Gastrocnemius medialis (tissue), 4 donors: ENCODE data around the gene DISC1. TPM values are rescaled to one million over a fixed set of nuclear protein-coding genes. Genes with fewer than 3 reads are reported as not detected.

ENCODE experiments used
- ATAC-seq, 2 donors: fragments of 150-250 bp; one replicate each; pipeline ENCODE4 v1.9.1; 2016
- DNase-seq, 2 donors: peaks; one replicate each; pipeline ENCODE4 v3.0.0-alpha.2; 2019
- H3K27ac ChIP-seq, 4 donors: fragments of 200-600 bp; sonication (generic); 1 replicate in 1 of 4; 2 replicates in 3 of 4; pipeline ENCODE4 v1.5.1; 2016 to 2018; ENCODE audit warnings: mild to moderate bottlenecking in 2 of 4, moderate library complexity in 1 of 4
- H3K27me3 ChIP-seq, 3 donors: fragments of 200-600 bp; sonication (generic) in 2 of 3; 1 replicate in 1 of 3; 2 replicates in 2 of 3; pipeline versions ENCODE4 v1.5.1 to v1.6.0; 2016 to 2019; ENCODE audit warnings: mild to moderate bottlenecking in 1 of 3, moderate library complexity in 1 of 3
- H3K36me3 ChIP-seq, 2 donors: fragments of 200-600 bp; sonication (generic) in 1 of 2; one replicate each; pipeline ENCODE4 v1.5.1; 2017 to 2018
- H3K4me1 ChIP-seq, 2 donors: fragments of 200-600 bp; sonication (generic) in 1 of 2; one replicate each; pipeline ENCODE4 v1.5.1; 2016 to 2017; ENCODE audit warnings: mild to moderate bottlenecking in 2 of 2
- H3K4me3 ChIP-seq, 4 donors: fragments of 200-600 bp; sonication (generic) in 3 of 4; 1 replicate in 1 of 4; 2 replicates in 3 of 4; pipeline ENCODE4 v1.5.1; 2016 to 2019; ENCODE audit warnings: mild to moderate bottlenecking in 2 of 4
- H3K9me3 ChIP-seq, 3 donors: fragments of 200-600 bp; sonication (generic) in 2 of 3; 1 replicate in 1 of 3; 2 replicates in 2 of 3; pipeline ENCODE4 v1.5.1; 2016 to 2019
- POLR2A ChIP-seq, 2 donors: fragments of 450-650 bp; IDR thresholded peaks; one replicate each; pipeline ENCODE4 v1.6.1; 2017; ENCODE audit warnings: antibody characterized with exemption in 2 of 2, mild to moderate bottlenecking in 2 of 2, moderate library complexity in 2 of 2
- in situ Hi-C, 4 donors: fragments of 200-750 bp; cut with MboI; loops; one replicate each; pipeline versions ENCODE4 v1.15.0 to v1.8.0; 2017; ENCODE audit warnings: low sequenced_read_pairs in 4 of 4
- intact Hi-C: fragments of 100-400 bp; cut with DNase I; formaldehyde crosslinking; loops from one replicate; pipeline ENCODE4 v1.15.1; 2023; ENCODE audit warnings: low total_unique reads
- total RNA-seq, 4 donors: library from RNA; depleted of rRNA; stranded (reverse); fragments of >200 nt; gene quantifications; one replicate each; pipeline versions ENCODE4 v1.1.0 to v1.2.3, GENCODE V29; 2016
- TF ChIP-seq, protein P1 (sequence below), 5 experiments: fragments of 450-650 bp in 3 of 5; fragments of 200-600 bp in 2 of 5; sonication (generic) in 2 of 5; IDR thresholded peaks in 4 of 5; conservative IDR thresholded peaks in 1 of 5; 1 replicate in 4 of 5; 2 replicates in 1 of 5; pipeline ENCODE4 v1.5.1; 2016 to 2019; ENCODE audit warnings: antibody characterized with exemption in 5 of 5, mild to moderate bottlenecking in 3 of 5, moderate library complexity in 3 of 5

DISC1 gene
- total RNA-seq, 4 donors from 2014 or later = 2.3 to 5.8 (median 2.6) TPM

DNA sequence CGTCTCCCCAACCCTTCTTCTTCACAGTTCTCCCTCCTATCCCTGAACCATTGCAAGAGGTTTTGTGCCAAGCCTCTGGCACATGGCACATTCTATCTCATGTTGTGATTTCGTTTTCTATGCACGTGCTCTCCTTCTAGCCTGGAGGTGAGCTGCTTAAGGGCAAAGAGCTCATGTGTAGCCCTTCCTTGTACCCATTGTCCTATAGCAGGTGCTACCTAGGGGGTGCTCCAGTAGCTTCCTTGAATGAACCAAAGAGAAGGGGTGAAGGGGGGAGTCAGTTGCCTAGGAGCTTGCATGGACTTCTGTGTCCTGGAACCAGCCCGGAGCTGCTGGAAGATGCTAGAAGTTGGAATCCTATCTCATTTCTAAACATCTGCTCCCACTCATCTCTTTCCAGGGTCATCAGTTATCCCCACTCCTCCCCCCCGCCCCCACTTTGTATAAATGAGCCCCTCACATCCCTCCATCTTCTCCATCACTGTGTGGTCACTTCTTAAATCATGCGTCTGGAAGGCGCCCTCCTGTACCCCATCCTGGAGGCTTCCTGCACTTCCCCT is 535 bp upstream of the DISC1 start:
- no peaks in the 10 kb centered on the region for H3K36me3 ChIP-seq
- intact Hi-C loops (no loop called here), in situ Hi-C loops (no loop called here)
- ATAC-seq (peak in 1 of 2 donors; percentile 13), DNase-seq (no peak)
- H3K9me3 ChIP-seq = no peaks in the 10 kb centered on the region
- TF ChIP-seq, protein P1, sequence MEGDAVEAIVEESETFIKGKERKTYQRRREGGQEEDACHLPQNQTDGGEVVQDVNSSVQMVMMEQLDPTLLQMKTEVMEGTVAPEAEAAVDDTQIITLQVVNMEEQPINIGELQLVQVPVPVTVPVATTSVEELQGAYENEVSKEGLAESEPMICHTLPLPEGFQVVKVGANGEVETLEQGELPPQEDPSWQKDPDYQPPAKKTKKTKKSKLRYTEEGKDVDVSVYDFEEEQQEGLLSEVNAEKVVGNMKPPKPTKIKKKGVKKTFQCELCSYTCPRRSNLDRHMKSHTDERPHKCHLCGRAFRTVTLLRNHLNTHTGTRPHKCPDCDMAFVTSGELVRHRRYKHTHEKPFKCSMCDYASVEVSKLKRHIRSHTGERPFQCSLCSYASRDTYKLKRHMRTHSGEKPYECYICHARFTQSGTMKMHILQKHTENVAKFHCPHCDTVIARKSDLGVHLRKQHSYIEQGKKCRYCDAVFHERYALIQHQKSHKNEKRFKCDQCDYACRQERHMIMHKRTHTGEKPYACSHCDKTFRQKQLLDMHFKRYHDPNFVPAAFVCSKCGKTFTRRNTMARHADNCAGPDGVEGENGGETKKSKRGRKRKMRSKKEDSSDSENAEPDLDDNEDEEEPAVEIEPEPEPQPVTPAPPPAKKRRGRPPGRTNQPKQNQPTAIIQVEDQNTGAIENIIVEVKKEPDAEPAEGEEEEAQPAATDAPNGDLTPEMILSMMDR (IDR thresholded peaks at IDR 0.05 in 4 of 5, conservative IDR thresholded peaks at IDR 0.05 in 1 of 5) = no peak
- no peak for TF ChIP-seq POLR2A (IDR thresholded peaks at IDR 0.05)
- peak overlapping the region; percentile 65 to 81 (median 72) for H3K4me3 ChIP-seq
- peak overlapping the region; percentile 27 to 80 (median 76) for H3K27ac ChIP-seq
- peaks cover 5 to 24% of the 10 kb centered on the region in 2 donors for H3K4me1 ChIP-seq
- no peaks in the 10 kb centered on the region for H3K27me3 ChIP-seq

DNA sequence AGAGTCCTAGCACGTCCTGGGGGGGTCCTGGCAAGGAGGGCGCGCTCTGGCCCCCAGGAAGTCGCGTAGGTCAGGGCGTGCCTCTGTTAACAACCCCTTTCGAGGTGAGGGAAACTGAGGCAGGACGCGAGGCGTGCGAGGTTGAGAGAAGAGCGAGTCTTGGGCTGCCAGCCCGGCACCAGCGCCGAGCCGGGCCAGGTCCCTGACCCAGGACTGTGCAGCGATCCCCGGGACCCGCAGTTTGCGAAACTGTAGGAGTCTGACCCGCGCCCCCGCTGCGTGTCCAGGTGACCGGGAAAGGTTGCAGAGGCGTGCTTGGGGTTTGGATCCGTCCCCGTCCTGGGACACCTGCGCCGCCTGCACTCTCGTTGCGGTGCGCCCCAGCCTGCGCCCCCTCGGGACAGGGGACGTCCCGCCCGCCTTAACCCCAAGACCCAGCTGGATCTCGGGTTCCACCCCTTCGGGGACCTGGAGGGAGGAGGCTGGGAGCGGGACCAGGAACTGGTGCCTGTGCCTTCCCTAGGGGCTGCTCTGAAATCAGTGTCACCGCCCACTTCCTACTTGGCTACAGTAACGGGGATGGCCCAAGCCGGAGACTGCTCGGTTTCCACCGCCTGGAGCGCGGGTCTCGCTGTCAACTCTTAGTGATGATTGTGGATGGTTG is 493 bp downstream of the DISC1 start:
- Histone ChIP-seq H3K27me3 (no peaks in the 10 kb centered on the region), H3K4me1 (peaks cover 5 to 24% of the 10 kb centered on the region in 2 donors), H3K9me3 (no peaks in the 10 kb centered on the region), H3K36me3 (no peaks in the 10 kb centered on the region), H3K4me3 (peak overlapping the region; percentile 65 to 81 (median 72)), H3K27ac (peak overlapping the region; percentile 75 to 80 (median 79))
- ATAC-seq (peak; percentile 63 to 64), DNase-seq (peak; percentile 42 to 61)
- intact Hi-C loops = no loop called here
- TF ChIP-seq POLR2A (IDR thresholded peaks at IDR 0.05) = peak in 1 of 2 donors; percentile 7
- TF ChIP-seq, protein P1 (IDR thresholded peaks at IDR 0.05 in 4 of 5, conservative IDR thresholded peaks at IDR 0.05 in 1 of 5) = no peak
- in situ Hi-C loops = no loop called here

DNA sequence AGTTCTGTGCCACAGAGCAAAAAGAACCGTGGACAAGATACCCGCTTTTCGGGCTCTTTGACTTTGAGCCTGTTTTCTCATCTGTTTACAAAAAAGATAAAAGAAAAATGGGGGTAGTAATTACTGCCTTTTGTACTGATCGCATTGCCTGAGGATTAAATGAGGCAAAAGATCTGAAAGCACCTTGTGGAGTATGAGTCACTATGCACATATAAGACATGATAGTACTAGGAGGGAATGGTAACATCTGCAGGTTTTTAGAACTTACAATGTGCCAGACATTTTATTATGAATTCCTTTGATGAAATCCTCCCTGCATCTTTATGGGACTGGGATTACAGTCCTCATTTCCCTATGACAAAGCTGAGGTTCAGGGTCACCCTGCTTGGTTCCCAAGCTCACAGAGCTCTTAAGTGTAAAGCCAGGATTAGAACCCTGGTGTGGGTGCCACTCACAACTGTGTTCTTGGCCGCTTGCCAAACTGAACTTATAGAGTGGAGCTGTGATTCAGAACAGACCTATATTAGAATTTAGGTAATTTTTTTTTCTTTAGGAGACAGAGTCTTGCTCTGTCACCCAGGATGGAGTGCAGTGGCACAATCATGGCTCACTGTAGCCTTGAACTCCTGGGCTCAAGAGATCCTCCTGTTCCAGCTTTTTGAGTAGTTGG is 1.8 kb downstream of the DISC1 start:
- TF ChIP-seq, protein P1 (IDR thresholded peaks at IDR 0.05 in 4 of 5, conservative IDR thresholded peaks at IDR 0.05 in 1 of 5) = no peak
- TF ChIP-seq POLR2A (IDR thresholded peaks at IDR 0.05) = no peak
- Histone ChIP-seq H3K36me3 (no peaks in the 10 kb centered on the region), H3K4me3 (no peak overlapping the region), H3K4me1 (peaks cover 5 to 24% of the 10 kb centered on the region in 2 donors), H3K27me3 (no peaks in the 10 kb centered on the region), H3K9me3 (no peaks in the 10 kb centered on the region), H3K27ac (peak overlapping the region; percentile 8 to 80 (median 79))
- in situ Hi-C loops = no loop called here
- intact Hi-C loops = no loop called here
- DNase-seq (no peak), ATAC-seq (no peak)

DNA sequence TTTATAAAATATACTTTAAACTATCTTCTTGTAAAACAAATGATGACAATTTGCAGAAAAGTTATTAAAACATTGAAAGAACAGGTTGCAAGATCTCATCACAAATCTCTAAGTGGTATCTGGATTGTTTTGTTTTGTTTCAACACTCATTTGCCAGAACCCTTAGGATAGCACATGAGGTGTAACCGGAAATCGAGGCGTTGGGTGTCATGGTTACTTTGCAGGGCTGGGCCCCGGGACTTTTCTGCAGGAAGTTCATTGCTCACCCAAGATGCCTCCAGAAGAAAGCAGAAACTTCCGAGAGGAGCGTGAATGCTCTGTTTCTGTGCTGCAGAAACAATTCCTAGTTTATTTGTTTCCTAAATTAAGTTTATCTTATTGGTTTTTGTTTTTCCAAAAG is 2.5 kb downstream of the DISC1 start:
- in situ Hi-C loops (no loop called here), intact Hi-C loops (no loop called here)
- H3K9me3 ChIP-seq = no peaks in the 10 kb centered on the region
- no peak overlapping the region for H3K4me3 ChIP-seq
- H3K4me1 ChIP-seq = peaks cover 5 to 24% of the 10 kb centered on the region in 2 donors
- TF ChIP-seq, protein P1 (IDR thresholded peaks at IDR 0.05 in 4 of 5, conservative IDR thresholded peaks at IDR 0.05 in 1 of 5) = no peak
- no peak for TF ChIP-seq POLR2A (IDR thresholded peaks at IDR 0.05)
- ATAC-seq (no peak), DNase-seq (peak in 1 of 2 donors; percentile 37)
- no peaks in the 10 kb centered on the region for H3K36me3 ChIP-seq
- H3K27me3 ChIP-seq = no peaks in the 10 kb centered on the region
- peak overlapping the region in 3 of 4 donors; percentile 7 to 80 (median 78) for H3K27ac ChIP-seq
